Non-pigmented ciliary epithelial cell (primary cell): ENCODE results near the gene ADD1.

Experiments used
- DNase-seq: peaks from one replicate; pipeline ENCODE4 v3.0.0-alpha.2; 2010; ENCODE audit warnings: low read depth

The ADD1 gene

DNA sequence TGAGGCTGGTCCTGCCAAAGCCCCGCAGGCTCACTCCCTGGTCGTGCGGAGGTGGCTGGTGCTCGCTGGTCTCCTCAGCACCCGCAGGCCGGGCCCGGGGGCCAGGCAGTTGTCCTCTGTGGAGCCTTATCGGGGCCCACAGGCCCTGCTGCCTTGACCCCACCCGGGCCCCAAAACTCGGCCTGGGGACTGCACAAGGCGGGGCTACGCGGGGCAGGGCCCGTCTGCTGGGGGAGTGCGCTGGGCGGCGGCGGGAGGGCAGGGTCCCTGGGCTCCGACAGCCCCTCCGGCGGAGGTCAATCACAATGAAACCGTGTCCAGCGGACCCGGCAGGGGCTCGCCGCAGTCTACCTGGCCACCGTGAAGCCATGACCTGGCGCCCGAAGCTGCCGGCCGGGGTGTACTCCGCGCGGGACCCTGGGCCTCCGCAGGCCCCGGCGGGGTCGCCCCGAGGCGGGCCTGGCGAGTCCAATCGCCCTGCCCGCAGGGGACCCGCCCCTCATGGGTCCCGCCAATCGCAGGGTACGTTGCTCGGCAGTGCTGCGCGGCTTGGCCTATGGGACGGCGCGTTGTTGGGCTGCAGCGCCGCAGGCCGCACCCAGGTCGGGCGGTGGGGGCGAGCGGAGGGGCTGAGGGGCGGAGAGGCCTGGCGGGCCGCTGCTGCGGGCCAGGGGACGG lies at the start of gene ADD1:
Gene ADD1, plus strand, starts transcription at position 582 of the 678 bp plus-strand sequence. CDS start 32,072 bp downstream, outside the sequence.
- DNase-seq: peak; percentile 57

- DNase-seq: peak; percentile 35
These were observed 49.0 kb upstream of the ADD1 start for GRCh38 chr4:2794486-2795299.

GRCh38 chr4:2795300-2795892 lies 48.2 kb upstream of the ADD1 start:
- no peak for DNase-seq

GRCh38 chr4:2795893-2796848 lies 47.5 kb upstream of the ADD1 start:
- no peak for DNase-seq

DNA sequence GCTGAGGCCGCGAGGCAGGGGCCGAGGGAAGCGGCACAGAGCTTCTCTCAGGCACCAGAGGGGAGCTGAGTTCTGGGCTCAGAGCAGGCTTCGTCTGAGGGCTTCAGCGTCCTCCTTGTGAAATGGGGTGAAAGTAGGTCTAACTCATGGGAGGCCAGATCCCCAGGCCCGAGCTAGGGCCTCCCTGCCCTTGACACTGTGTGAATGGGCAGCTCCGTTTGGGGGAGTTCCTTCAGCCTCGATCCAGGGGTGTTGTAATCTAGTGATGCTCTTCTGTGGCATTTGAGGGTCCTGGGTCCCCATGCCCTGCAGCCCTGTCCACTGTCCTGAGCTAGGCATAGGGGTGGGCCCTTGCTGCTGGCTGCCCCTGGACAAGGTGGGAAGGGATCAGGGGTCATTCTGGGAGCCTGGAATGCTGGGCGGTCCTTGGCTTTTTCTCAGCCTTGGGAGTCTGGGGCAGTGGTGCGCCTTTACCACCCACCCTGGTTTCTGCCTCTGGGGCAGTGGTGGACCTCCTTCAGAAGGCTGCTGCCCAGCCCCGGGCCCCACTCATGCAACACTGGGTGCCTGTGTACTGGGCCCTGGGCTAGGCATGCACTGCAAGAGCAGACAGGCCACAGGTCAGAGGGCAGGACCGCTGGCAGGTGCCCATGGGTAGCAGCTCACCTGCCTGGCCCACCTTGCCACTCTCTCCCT lies 46.6 kb upstream of the ADD1 start:
- DNase-seq: no peak

GRCh38 chr4:2797545-2798305 lies 45.9 kb upstream of the ADD1 start:
- no peak for DNase-seq

DNA sequence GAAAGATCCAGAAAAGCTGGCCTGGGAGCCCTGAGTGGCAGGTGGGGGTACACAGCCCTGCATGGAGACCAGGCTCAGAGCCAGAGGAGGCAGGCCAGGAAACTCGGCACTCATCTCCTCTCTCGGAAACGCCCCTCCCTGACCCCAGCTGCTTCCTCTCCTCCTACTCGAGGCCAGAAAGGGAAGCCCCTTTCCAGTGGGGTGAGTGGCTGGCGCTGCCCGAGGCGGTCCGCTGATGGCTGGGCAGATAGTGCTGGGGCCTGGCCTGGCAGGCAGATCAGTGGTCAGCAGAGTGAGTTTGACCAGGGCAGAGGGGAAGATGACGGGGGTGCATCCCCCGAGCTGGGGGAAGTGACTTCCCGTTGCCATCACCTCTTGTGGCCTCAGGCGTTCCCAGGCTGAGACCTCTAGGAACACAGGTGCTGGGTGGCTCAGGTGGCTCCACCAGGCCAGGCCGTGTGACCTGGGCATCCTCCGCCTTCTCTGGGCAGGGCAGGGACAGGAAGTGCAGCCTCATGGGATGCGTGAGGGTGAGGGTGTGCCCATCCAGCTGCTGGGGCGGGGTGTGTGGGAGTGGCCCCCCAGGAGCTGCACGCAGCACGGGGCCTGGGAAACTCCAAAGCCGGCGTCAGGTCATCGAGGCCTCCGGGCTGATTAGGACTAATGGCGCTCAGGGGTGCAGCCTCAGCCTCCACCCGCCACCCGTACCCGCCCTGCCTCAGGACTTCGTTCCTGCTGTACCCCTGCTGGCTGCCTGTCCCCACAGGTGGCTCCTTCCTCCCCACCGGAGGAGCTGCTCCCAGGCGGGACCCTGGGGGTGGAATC lies 45.0 kb upstream of the ADD1 start:
- DNase-seq: no peak

GRCh38 chr4:2799224-2799911 lies 44.3 kb upstream of the ADD1 start:
- DNase-seq: no peak

- DNase-seq: no peak
These were observed 43.5 kb upstream of the ADD1 start for GRCh38 chr4:2799971-2800690.

DNA sequence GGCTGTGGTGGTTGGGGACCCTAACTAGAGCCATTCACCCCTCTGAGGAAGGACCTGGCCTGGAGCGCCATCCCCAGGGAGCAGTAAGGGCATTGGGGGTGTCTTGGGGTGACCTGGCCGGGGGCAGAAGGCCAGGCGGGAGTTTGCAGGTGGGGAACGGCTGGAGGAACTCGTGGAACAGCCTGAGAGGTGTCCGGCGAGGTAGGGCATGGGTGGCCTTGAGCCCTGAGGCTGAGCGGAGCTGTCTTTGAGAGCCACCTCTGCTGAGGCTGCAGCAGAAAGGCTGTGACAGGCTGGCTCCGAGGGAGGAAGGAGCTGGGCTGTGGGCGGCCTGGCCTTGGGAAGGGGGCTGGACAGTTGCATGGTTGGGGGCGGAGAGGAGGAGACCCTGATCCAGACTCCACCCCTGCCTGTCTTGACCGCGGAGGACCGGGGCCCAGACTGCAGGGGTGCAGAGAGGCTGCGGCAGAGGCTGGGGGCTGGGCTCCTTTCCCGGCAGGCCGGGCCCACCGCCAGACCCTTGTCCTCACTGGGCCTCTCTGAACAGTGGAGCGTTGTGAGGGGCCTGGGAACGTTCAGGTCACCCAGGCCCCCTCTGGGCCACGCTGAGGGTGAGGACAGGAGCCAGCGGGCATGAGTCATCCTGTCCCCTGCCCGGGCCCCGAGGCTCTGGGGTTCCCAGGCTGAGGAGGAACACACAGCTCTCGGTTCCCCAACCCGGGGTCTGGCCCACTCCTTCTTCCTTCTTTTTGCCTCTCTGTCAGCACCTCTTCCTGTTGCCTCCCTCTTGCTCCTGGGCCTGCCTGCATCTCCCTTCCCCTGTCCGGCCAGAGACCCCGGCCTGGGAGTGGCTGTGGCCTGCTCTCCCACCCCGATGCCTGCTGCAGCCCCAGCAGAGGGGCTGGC lies 42.7 kb upstream of the ADD1 start:
- DNase-seq: no peak

DNA sequence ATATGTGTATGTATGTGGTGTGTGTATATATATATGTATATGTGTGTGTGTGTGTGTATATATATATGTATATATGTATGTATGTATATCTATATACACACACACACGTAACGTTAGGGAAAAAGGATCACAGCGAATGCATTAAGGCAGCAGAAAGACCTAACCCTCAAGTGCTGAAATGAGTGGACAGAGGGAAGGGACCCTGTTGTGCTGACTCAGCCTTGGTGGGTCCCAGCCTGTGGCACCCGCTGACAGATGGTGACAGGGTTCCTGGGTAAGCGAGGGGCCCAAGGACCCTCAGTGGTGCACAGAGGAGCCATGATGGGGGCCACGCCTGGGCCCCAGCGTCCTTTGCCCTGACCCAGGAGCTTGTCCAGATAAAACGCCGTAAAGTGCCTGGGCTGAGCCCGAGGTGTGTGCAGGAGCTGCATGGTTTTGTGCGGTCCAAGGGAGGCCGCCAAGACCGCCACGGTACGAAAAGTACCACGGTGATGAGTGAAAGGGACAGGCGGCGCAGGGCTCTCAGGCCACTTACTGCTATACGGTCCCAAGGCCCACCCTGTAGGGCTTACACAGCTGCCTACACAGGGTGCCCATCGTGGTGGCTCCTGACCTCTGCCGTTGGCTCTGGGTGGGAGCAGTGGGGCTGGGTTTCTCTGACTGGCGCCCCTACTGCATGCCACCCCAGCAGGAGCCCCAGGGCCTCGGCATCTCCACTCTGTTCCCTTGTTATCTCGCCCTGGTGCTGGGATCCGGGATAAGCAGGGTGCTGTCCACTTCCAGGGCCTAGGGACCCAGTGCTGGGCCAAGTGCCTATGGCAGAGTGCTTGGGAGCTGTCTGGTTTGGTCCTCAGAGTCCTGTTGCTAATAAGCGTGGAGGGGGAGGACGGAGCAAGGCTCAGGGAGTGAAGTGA lies 40.8 kb upstream of the ADD1 start:
- no peak for DNase-seq

- DNase-seq: no peak
These were observed 39.8 kb upstream of the ADD1 start for GRCh38 chr4:2803624-2804448.

DNA sequence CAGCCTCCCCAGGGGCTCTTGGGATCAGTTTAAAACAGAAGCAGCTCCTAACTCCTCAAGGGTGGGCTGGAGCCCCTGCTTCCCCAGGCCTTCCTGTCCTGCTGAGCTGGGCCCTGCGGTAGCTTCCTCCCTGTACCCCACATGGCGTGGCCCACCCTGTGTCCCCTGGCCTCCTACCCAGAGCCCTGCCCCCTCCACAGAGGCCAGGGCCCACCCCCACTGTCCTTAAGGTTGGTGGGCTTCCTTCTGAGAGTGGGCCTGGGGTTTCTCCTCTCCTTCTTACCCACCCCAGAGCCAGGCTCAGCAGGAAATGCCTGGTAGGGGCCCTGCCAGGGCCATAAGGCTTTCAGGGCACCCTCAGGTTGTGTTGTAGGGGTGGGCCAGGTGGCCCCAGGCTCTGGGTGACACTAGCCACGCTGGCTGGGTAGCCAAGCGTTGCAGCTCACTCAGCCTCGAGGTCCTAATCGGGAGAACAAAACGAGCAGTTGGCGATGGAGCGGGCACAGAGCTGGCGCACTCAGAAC lies 39.1 kb upstream of the ADD1 start:
- no peak for DNase-seq

- DNase-seq: no peak
These were observed 38.6 kb upstream of the ADD1 start for GRCh38 chr4:2804973-2805501.
